K562 (cell line): Measurements from ENCODE around the gene TRAPPC4. TPM values are rescaled to one million over a fixed set of nuclear protein-coding genes. Genes with fewer than 3 reads are reported as not detected.

Experiments
- ATF1 ChIP-seq, 2 experiments: fragments of 450-650 bp in 1 of 2; IDR thresholded peaks; 2 replicates each; pipeline ENCODE4 v1.6.1; 2016; ENCODE audit warnings: missing compliant biosample characterization in 1 of 2, missing genetic modification characterization in 1 of 2
- BCOR ChIP-seq: fragments of 450-650 bp; IDR thresholded peaks from 2 replicates; pipeline ENCODE4 v1.6.1; 2016
- CXXC5 ChIP-seq: fragments of 250-450 bp; sonication (Bioruptor Pico); IDR thresholded peaks from 2 replicates; pipeline ENCODE4 v1.8.0; 2022; ENCODE audit warnings: inconsistent platforms, mild to moderate bottlenecking, moderate library complexity
- E2F3 ChIP-seq: fragments of 250-450 bp; sonication (Bioruptor Pico); IDR thresholded peaks from 2 replicates; pipeline ENCODE4 v1.4.0; 2020; ENCODE audit warnings: mild to moderate bottlenecking
- FOXM1 ChIP-seq, 2 experiments: fragments of 450-650 bp in 1 of 2; sonication (generic) in 1 of 2; formaldehyde crosslinking in 1 of 2; IDR thresholded peaks; 2 replicates each; pipeline versions ENCODE4 v1.6.1 to v1.9.0; 2017 to 2022; ENCODE audit warnings: low read depth in 2 of 2, mild to moderate bottlenecking in 2 of 2, missing genetic modification reagents in 1 of 2, moderate library complexity in 1 of 2
- HNRNPL ChIP-seq: fragments of 200-400 bp; formaldehyde crosslinking; IDR thresholded peaks from 2 replicates; pipeline ENCODE4 v1.6.1; 2017; ENCODE audit warnings: low read depth, mild to moderate bottlenecking, low read length
- LCOR ChIP-seq: sonication (generic); formaldehyde crosslinking; IDR thresholded peaks from 2 replicates; pipeline ENCODE4 v1.8.0; 2022; ENCODE audit warnings: mild to moderate bottlenecking, missing genetic modification reagents
- NONO ChIP-seq, 2 experiments: fragments of 200-400 bp in 1 of 2; fragments of 450-650 bp in 1 of 2; formaldehyde crosslinking in 1 of 2; IDR thresholded peaks; 2 replicates each; pipeline ENCODE4 v1.6.1; 2017; ENCODE audit warnings: low read depth in 2 of 2, mild to moderate bottlenecking in 2 of 2, moderate library complexity in 2 of 2, low read length in 1 of 2
- POLR2A ChIP-seq: fragments of 450-650 bp; conservative IDR thresholded peaks from 2 replicates; pipeline ENCODE4 v1.6.1; 2016
- POLR2AphosphoS5 ChIP-seq: IDR thresholded peaks from 2 replicates; pipeline ENCODE4 v1.6.1; 2011; ENCODE audit warnings: mild to moderate bottlenecking, low read depth, low read length, moderate library complexity; ENCODE audit not compliant: control insufficient read depth, insufficient read depth
- RBFOX2 ChIP-seq: fragments of 200-400 bp; formaldehyde crosslinking; IDR thresholded peaks from 2 replicates; pipeline ENCODE4 v1.6.1; 2017; ENCODE audit warnings: low read depth, mild to moderate bottlenecking, low read length, moderate library complexity
- SIN3A ChIP-seq, 2 experiments: fragments of 150-350 bp in 1 of 2; IDR thresholded peaks; 2 replicates each; pipeline ENCODE4 v1.6.1; 2011 to 2016; ENCODE audit warnings: borderline replicate concordance in 2 of 2, low read depth in 2 of 2, low read length in 2 of 2, mild to moderate bottlenecking in 2 of 2, moderate library complexity in 2 of 2; ENCODE audit not compliant: control insufficient read depth in 1 of 2
- SRSF9 ChIP-seq: fragments of 200-400 bp; formaldehyde crosslinking; IDR thresholded peaks from 2 replicates; pipeline ENCODE4 v1.6.1; 2017; ENCODE audit warnings: low read depth, low read length, borderline replicate concordance
- ZNF644 ChIP-seq: fragments of 200-800 bp; sonication (Bioruptor generic); IDR thresholded peaks from 2 replicates; pipeline ENCODE4 v1.6.1; 2016; ENCODE audit warnings: low read depth, missing genetic modification characterization, missing compliant biosample characterization
- ZNF76 ChIP-seq: fragments of 250-450 bp; sonication (Bioruptor Pico); IDR thresholded peaks from 2 replicates; pipeline ENCODE4 v1.4.0; 2020; ENCODE audit warnings: mild to moderate bottlenecking, moderate library complexity, borderline replicate concordance
- polyA plus RNA-seq, 8 experiments: library from polyadenylated mRNA; depleted of rRNA in 4 of 8; stranded (reverse) in 5 of 8; unstranded in 3 of 8; fragments of >200 nt; fragmentation: Nextera tagmentation in 2 of 8; fragmentation: Illumina TruSeq in 1 of 8; extraction: Ambion mirVana in 2 of 8; extraction: Trizol in 1 of 8; gene quantifications; 2 replicates each; pipeline versions ENCODE4 v1.2.1 to v1.2.3, GENCODE V29; 2011 to 2014; ENCODE audit warnings: inconsistent platforms in 1 of 8, missing spikeins in 1 of 8
- total RNA-seq, 7 experiments: library from RNA; depleted of rRNA in 6 of 7; stranded (reverse); fragments of >200 nt in 6 of 7; fragmentation: Illumina TruSeq in 2 of 7; extraction: Trizol in 2 of 7; gene quantifications; 2 replicates each; pipeline versions ENCODE4 v1.2.1 to v1.2.3, GENCODE V29; 2011 to 2021; ENCODE audit warnings: low replicate concordance in 1 of 7
- TF ChIP-seq, protein P1 (sequence below), 2 experiments: IDR thresholded peaks; 2 replicates each; pipeline ENCODE4 v1.6.1; 2012; ENCODE audit warnings: improper control_type of control experiment in 2 of 2, low read depth in 2 of 2, low read length in 2 of 2, borderline replicate concordance in 1 of 2
- TF ChIP-seq, protein P2 (sequence below), 2 experiments: fragments of 450-650 bp; conservative IDR thresholded peaks; 2 replicates each; pipeline ENCODE4 v1.6.1; 2017; ENCODE audit warnings: mild to moderate bottlenecking in 2 of 2, moderate library complexity in 2 of 2
- TF ChIP-seq, protein P3 (sequence below), 2 experiments: fragments of 450-650 bp; IDR thresholded peaks; 2 replicates each; pipeline ENCODE4 v1.6.1; 2018; ENCODE audit warnings: mild to moderate bottlenecking in 2 of 2, low read depth in 1 of 2; ENCODE audit not compliant: partially characterized antibody in 2 of 2

The TRAPPC4 gene
- total and polyA plus RNA-seq, 9 of the 15 experiments (the other 6 are each of a cell fraction or from before 2014, with no cell fraction given): 121 to 524 (median 142) TPM

DNA sequence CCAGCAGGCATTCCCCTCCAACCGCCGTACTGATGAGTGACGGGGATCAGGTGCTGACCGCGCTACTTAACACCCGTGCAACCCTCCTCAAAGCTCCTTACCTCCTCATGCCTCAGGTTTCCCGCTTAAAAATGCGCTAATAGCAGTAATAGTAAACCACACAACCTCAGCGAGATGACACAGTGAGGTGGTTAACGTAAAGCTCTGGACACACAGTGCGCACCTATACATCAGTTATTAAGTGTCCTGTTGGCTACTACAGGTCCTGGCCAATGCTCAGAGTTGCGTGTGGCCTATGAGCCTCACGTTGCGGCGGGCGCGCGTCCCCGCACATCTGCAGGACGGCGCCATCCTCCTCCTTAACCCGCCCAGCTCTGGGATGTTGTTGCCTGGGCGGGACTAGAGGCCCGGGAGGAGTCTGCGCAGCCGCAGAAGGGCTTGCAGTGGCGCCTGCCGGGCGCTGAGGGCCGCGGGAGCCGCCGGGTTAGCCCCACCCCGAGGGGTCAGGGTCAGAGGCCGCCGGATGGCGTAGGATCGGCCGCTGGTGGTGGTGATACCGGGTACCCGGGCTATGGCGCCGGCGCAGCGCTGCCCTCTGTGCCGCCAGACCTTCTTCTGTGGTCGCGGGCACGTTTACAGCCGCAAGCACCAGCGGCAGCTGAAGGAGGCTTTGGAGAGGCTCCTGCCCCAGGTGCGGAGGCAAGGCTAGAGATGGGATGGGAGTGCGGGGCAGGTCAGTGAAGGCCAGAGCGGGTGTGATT, 20.8 kb upstream of the TRAPPC4 start, which contains the start of gene CENATAC (continued):
- TF ChIP-seq, protein P1, sequence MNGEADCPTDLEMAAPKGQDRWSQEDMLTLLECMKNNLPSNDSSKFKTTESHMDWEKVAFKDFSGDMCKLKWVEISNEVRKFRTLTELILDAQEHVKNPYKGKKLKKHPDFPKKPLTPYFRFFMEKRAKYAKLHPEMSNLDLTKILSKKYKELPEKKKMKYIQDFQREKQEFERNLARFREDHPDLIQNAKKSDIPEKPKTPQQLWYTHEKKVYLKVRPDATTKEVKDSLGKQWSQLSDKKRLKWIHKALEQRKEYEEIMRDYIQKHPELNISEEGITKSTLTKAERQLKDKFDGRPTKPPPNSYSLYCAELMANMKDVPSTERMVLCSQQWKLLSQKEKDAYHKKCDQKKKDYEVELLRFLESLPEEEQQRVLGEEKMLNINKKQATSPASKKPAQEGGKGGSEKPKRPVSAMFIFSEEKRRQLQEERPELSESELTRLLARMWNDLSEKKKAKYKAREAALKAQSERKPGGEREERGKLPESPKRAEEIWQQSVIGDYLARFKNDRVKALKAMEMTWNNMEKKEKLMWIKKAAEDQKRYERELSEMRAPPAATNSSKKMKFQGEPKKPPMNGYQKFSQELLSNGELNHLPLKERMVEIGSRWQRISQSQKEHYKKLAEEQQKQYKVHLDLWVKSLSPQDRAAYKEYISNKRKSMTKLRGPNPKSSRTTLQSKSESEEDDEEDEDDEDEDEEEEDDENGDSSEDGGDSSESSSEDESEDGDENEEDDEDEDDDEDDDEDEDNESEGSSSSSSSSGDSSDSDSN (IDR thresholded peaks at IDR 0.05; ENCODE audit: borderline replicate concordance in 1 of 2, low read depth in 2 of 2, low read length in 2 of 2): 0 out of 4 replicates have a peak, but pooled peaks of 1 of the 2 experiments have one; percentile 36
- TF ChIP-seq NONO (IDR thresholded peaks at IDR 0.05; ENCODE audit: low read depth in 2 of 2, low read length in 1 of 2) (no peak), LCOR (CRISPR knock-in tag) (no peak; the same call in 1 of the 2 replicates), SRSF9 (no peak), FOXM1 (IDR thresholded peaks at IDR 0.05; ENCODE audit: low read depth) (no peak), FOXM1 (CRISPR knock-in tag; IDR thresholded peaks at IDR 0.05; ENCODE audit: low read depth) (peak; percentile 89), RBFOX2 (peak; percentile 90), ZNF76 (CRISPR knock-in tag) (0 out of 2 replicates have a peak, but pooled peaks have one; percentile 49), POLR2AphosphoS5 (peak; percentile 60; the same call in 1 of the 2 replicates), ZNF644 (0 out of 2 replicates have a peak, but pooled peaks have one; percentile 45), CXXC5 (CRISPR knock-in tag) (peak; percentile 82), BCOR (no peak), SIN3A (IDR thresholded peaks at IDR 0.05; ENCODE audit: borderline replicate concordance in 2 of 2, control insufficient read depth in 1 of 2, low read depth in 2 of 2, low read length in 2 of 2) (peak; percentile 27 to 83; a peak in 1 of 4 replicates), POLR2A (peak; percentile 89), E2F3 (CRISPR knock-in tag) (peak; percentile 71; the same call in 1 of the 2 replicates), HNRNPL (peak; percentile 45; the same call in 1 of the 2 replicates), ATF1 (CRISPR knock-in tag; IDR thresholded peaks at IDR 0.05) (no peak), ATF1 (tag; IDR thresholded peaks at IDR 0.05) (peak; percentile 82)
- TF ChIP-seq, protein P2, sequence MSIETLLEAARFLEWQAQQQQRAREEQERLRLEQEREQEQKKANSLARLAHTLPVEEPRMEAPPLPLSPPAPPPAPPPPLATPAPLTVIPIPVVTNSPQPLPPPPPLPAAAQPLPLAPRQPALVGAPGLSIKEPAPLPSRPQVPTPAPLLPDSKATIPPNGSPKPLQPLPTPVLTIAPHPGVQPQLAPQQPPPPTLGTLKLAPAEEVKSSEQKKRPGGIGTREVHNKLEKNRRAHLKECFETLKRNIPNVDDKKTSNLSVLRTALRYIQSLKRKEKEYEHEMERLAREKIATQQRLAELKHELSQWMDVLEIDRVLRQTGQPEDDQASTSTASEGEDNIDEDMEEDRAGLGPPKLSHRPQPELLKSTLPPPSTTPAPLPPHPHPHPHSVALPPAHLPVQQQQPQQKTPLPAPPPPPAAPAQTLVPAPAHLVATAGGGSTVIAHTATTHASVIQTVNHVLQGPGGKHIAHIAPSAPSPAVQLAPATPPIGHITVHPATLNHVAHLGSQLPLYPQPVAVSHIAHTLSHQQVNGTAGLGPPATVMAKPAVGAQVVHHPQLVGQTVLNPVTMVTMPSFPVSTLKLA (conservative IDR thresholded peaks at IDR 0.05): peak; percentile 44 to 52; a peak in 3 of 4 replicates
- TF ChIP-seq, protein P3, sequence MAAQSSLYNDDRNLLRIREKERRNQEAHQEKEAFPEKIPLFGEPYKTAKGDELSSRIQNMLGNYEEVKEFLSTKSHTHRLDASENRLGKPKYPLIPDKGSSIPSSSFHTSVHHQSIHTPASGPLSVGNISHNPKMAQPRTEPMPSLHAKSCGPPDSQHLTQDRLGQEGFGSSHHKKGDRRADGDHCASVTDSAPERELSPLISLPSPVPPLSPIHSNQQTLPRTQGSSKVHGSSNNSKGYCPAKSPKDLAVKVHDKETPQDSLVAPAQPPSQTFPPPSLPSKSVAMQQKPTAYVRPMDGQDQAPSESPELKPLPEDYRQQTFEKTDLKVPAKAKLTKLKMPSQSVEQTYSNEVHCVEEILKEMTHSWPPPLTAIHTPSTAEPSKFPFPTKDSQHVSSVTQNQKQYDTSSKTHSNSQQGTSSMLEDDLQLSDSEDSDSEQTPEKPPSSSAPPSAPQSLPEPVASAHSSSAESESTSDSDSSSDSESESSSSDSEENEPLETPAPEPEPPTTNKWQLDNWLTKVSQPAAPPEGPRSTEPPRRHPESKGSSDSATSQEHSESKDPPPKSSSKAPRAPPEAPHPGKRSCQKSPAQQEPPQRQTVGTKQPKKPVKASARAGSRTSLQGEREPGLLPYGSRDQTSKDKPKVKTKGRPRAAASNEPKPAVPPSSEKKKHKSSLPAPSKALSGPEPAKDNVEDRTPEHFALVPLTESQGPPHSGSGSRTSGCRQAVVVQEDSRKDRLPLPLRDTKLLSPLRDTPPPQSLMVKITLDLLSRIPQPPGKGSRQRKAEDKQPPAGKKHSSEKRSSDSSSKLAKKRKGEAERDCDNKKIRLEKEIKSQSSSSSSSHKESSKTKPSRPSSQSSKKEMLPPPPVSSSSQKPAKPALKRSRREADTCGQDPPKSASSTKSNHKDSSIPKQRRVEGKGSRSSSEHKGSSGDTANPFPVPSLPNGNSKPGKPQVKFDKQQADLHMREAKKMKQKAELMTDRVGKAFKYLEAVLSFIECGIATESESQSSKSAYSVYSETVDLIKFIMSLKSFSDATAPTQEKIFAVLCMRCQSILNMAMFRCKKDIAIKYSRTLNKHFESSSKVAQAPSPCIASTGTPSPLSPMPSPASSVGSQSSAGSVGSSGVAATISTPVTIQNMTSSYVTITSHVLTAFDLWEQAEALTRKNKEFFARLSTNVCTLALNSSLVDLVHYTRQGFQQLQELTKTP (IDR thresholded peaks at IDR 0.05; ENCODE audit: low read depth in 1 of 2, partially characterized antibody in 2 of 2): peak in 1 of 2 experiments; percentile 19
